Thoracic aorta (tissue), 2 donors: ENCODE data around the gene SSTR1. TPM values are rescaled to one million over a fixed set of nuclear protein-coding genes. Genes with fewer than 3 reads are reported as not detected.

Experiments used
- ATAC-seq: fragments of 150-250 bp; one replicate; pipeline ENCODE4 v1.8.0; 2017; ENCODE audit warnings: low read depth; ENCODE audit not compliant: insufficient number of reproducible peaks, low FRiP score
- DNase-seq: peaks from one replicate; pipeline ENCODE4 v3.0.0-alpha.2; 2020; ENCODE audit warnings: low spot score
- H3K27ac ChIP-seq, 2 donors: fragments of 200-600 bp; sonication (generic); 1 replicate in 1 of 2; 2 replicates in 1 of 2; pipeline ENCODE4 v1.5.1; 2016; ENCODE audit warnings: mild to moderate bottlenecking in 2 of 2, moderate library complexity in 2 of 2
- H3K27me3 ChIP-seq: fragments of 200-600 bp; sonication (generic); replicated peaks from 2 replicates; pipeline ENCODE4 v1.6.0; 2016; ENCODE audit warnings: mild to moderate bottlenecking; ENCODE audit not compliant: insufficient read depth
- H3K36me3 ChIP-seq: fragments of 200-600 bp; sonication (generic); one replicate; pipeline ENCODE4 v1.5.1; 2016
- H3K4me1 ChIP-seq, 2 donors: fragments of 200-600 bp; sonication (generic); 1 replicate in 1 of 2; 2 replicates in 1 of 2; pipeline versions ENCODE4 v1.5.1 to v1.6.0; 2016; ENCODE audit warnings: low read depth in 2 of 2, mild to moderate bottlenecking in 1 of 2; ENCODE audit not compliant: control insufficient read depth in 1 of 2
- H3K4me3 ChIP-seq: fragments of 200-600 bp; sonication (generic); 2 replicates; pipeline ENCODE4 v1.5.1; 2016; ENCODE audit warnings: mild to moderate bottlenecking
- H3K9me3 ChIP-seq: fragments of 200-600 bp; sonication (generic); 2 replicates; pipeline ENCODE4 v1.5.1; 2016
- CTCF ChIP-seq: fragments of 200-600 bp; sonication (generic); IDR thresholded peaks from one replicate; pipeline ENCODE4 v1.5.1; 2019; ENCODE audit warnings: antibody characterized with exemption
- total RNA-seq, 2 donors: library from RNA; depleted of rRNA; stranded (reverse); fragments of >200 nt; gene quantifications; one replicate each; pipeline versions ENCODE4 v1.1.0 to v1.2.3, GENCODE V29; 2016

Gene SSTR1
- total RNA-seq, 2 donors from 2014 or later, result 0.85 to 0.95 TPM

GRCh38 chr14:38210587-38211216 is 3.0 kb downstream of the SSTR1 start:
- no peak for ATAC-seq
- no peak for TF ChIP-seq CTCF
- Histone ChIP-seq H3K27ac (no peak overlapping the region), H3K4me3 (peak overlapping the region; percentile 71), H3K27me3 (no peaks in the 10 kb centered on the region), H3K4me1 (peaks cover 4 to 34% of the 10 kb centered on the region in 2 donors), H3K36me3 (no peaks in the 10 kb centered on the region), H3K9me3 (peaks cover 4% of the 10 kb centered on the region)
- no peak for DNase-seq

GRCh38 chr14:38211255-38211735 is 3.6 kb downstream of the SSTR1 start:
- ATAC-seq (no peak), DNase-seq (no peak)
- no peaks in the 10 kb centered on the region for H3K27me3 ChIP-seq
- H3K4me1 ChIP-seq, result peaks cover 4 to 34% of the 10 kb centered on the region in 2 donors
- peak overlapping the region; percentile 71 for H3K4me3 ChIP-seq
- H3K27ac ChIP-seq, result no peak overlapping the region
- H3K36me3 ChIP-seq, result no peaks in the 10 kb centered on the region
- TF ChIP-seq CTCF, result no peak
- H3K9me3 ChIP-seq, result peaks cover 3% of the 10 kb centered on the region

- DNase-seq, result no peak
- Histone ChIP-seq H3K27me3 (no peaks in the 10 kb centered on the region), H3K4me3 (no peak overlapping the region), H3K27ac (no peak overlapping the region), H3K36me3 (no peaks in the 10 kb centered on the region), H3K9me3 (no peaks in the 10 kb centered on the region), H3K4me1 (peaks cover 4 to 34% of the 10 kb centered on the region in 2 donors)
- ATAC-seq, result no peak
- no peak for TF ChIP-seq CTCF
Measured at GRCh38 chr14:38212111-38212510, 4.4 kb downstream of the SSTR1 start.

- no peak for ATAC-seq
- no peak overlapping the region for H3K4me3 ChIP-seq
- TF ChIP-seq CTCF, result no peak
- H3K4me1 ChIP-seq, result peaks cover 4 to 32% of the 10 kb centered on the region in 2 donors
- no peak for DNase-seq
- no peaks in the 10 kb centered on the region for H3K36me3 ChIP-seq
- H3K27ac ChIP-seq, result no peak overlapping the region
- no peaks in the 10 kb centered on the region for H3K27me3 ChIP-seq
- no peaks in the 10 kb centered on the region for H3K9me3 ChIP-seq
Measured at GRCh38 chr14:38213001-38213400, 5.3 kb downstream of the SSTR1 start.

GRCh38 chr14:38217553-38217952 is 9.8 kb downstream of the SSTR1 start:
- no peak overlapping the region for H3K27ac ChIP-seq
- no peaks in the 10 kb centered on the region for H3K36me3 ChIP-seq
- no peaks in the 10 kb centered on the region for H3K9me3 ChIP-seq
- H3K4me3 ChIP-seq, result no peak overlapping the region
- TF ChIP-seq CTCF, result no peak
- DNase-seq (no peak), ATAC-seq (no peak)
- H3K4me1 ChIP-seq, result no peaks in the 10 kb centered on the region
- no peaks in the 10 kb centered on the region for H3K27me3 ChIP-seq
